NCI-H1694 treated with DMSO at 0.1 percent for 48 hours (cell line): ENCODE data around the gene WDCP.

Source experiments
- DNase-seq: peaks from one replicate; lab custom pipeline; 2025; lab: John Stamatoyannopoulos, UW

Gene WDCP

DNA sequence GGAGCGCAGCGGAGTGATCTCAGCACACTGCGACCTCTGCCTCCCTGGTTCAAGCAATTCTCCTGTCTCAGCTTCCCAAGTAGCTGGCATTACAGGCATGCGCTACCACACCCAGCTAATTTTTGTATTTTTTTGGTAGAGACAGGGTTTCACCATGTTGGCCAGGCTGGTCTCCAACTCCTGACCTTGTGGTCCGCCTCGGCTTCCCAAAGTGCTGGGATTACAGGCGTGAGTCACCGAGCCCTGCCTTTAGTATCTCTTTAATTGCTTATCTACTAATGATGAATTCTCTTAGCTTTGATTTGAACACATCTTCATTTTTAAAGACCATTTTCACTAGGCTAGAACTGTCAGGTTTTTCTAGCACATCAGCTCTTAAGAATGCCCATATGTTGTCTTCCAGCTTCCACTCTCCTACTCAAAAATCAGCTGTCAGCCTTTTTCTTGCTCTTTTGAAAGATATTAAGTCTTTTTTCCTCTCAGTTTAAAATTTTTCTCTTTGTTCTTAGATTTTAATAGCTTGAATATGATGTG lies 53.4 kb downstream of the WDCP start:
- DNase-seq: no peak

- DNase-seq: no peak
Observed at GRCh38 chr2:23992931-23993330, 54.3 kb downstream of the WDCP start.

GRCh38 chr2:23988371-23988770 lies 58.8 kb downstream of the WDCP start:
- DNase-seq: peak; percentile 14
